DOHH2 (cell line): ENCODE measurements around the gene MYO18A.
"Not testable (repeated sequence)": the region's sequence is repeated elsewhere in the genome, so short reads cannot be mapped to it uniquely, and the experiment has no call there.

ENCODE experiments used
- H3F3A ChIP-seq: fragments of 200-600 bp; sonication (generic), shearing (Covaris generic); 2 replicates; pipeline ENCODE4 v1.6.0; 2016; ENCODE audit warnings: antibody characterized with exemption, mild to moderate bottlenecking; ENCODE audit not compliant: control insufficient read depth, insufficient read depth
- H3K27ac ChIP-seq: fragments of 200-600 bp; sonication (generic); 2 replicates; pipeline ENCODE4 v1.5.1; 2014; ENCODE audit warnings: low read depth, mild to moderate bottlenecking, low read length, moderate library complexity
- H3K27me3 ChIP-seq: fragments of 200-600 bp; sonication (generic); 2 replicates; pipeline ENCODE4 v1.6.1; 2014; ENCODE audit warnings: mild to moderate bottlenecking, low read length, mixed read lengths; ENCODE audit not compliant: control insufficient read depth
- H3K36me3 ChIP-seq: fragments of 200-600 bp; sonication (generic); 2 replicates; pipeline ENCODE4 v1.6.1; 2014; ENCODE audit warnings: mild to moderate bottlenecking, low read length, moderate library complexity, mixed read lengths; ENCODE audit not compliant: control insufficient read depth
- H3K4me1 ChIP-seq: fragments of 200-600 bp; sonication (generic); 2 replicates; pipeline ENCODE4 v1.6.1; 2014; ENCODE audit warnings: mild to moderate bottlenecking, low read length, mixed read lengths; ENCODE audit not compliant: control insufficient read depth
- H3K4me2 ChIP-seq: fragments of 200-600 bp; sonication (generic); 2 replicates; pipeline ENCODE4 v1.6.0; 2014; ENCODE audit warnings: mild to moderate bottlenecking, low read length, moderate library complexity
- H3K4me3 ChIP-seq: fragments of 200-600 bp; sonication (generic); 2 replicates; pipeline ENCODE4 v1.5.1; 2014; ENCODE audit warnings: mild to moderate bottlenecking, low read length, mixed read lengths
- H3K79me2 ChIP-seq: fragments of 200-600 bp; sonication (generic); 2 replicates; pipeline ENCODE4 v1.6.1; 2014; ENCODE audit warnings: mild to moderate bottlenecking, low read length, mixed read lengths; ENCODE audit not compliant: control insufficient read depth
- H3K9me2 ChIP-seq: fragments of 200-600 bp; sonication (generic); replicated peaks from 2 replicates; pipeline ENCODE4 v1.6.1; 2014; ENCODE audit warnings: mild to moderate bottlenecking, low read length, mixed read lengths; ENCODE audit not compliant: control insufficient read depth
- H3K9me3 ChIP-seq: fragments of 200-600 bp; sonication (generic); 2 replicates; pipeline ENCODE4 v1.6.1; 2014; ENCODE audit warnings: antibody characterized with exemption, low read length, mixed read lengths; ENCODE audit not compliant: control insufficient read depth, insufficient read depth
- H4K20me1 ChIP-seq: fragments of 200-600 bp; sonication (generic); 2 replicates; pipeline ENCODE4 v1.6.0; 2014; ENCODE audit warnings: low read depth, mild to moderate bottlenecking, antibody characterized with exemption, low read length, moderate library complexity; ENCODE audit not compliant: control insufficient read depth, insufficient read depth
- CTCF ChIP-seq: fragments of 200-600 bp; sonication (generic); IDR thresholded peaks from one replicate; pipeline ENCODE4 v1.5.1; 2014; ENCODE audit warnings: antibody characterized with exemption, mild to moderate bottlenecking, low read depth, low read length; ENCODE audit not compliant: poor library complexity, severe bottlenecking
- EZH2phosphoT487 ChIP-seq: fragments of 200-600 bp; sonication (generic); IDR thresholded peaks from 2 replicates; pipeline ENCODE4 v1.6.1; 2017; ENCODE audit warnings: borderline replicate concordance, mild to moderate bottlenecking, antibody characterized with exemption, low read length, moderate library complexity, mixed read lengths

The MYO18A gene

GRCh38 chr17:29180034-29180787 lies at the start of gene MYO18A:
Gene MYO18A, minus strand, starts transcription at chr17:29180398. Its CDS starts 13,458 bp downstream, at chr17:29166940.
- Histone ChIP-seq H3F3A (0 out of 2 replicates have a peak, but pooled peaks cover 2% of the 10 kb centered on the region), H3K4me2 (peak within 1 kb of the TSS; percentile 80), H3K27me3 (no peaks in the 10 kb centered on the region), H3K79me2 (peaks cover 20% of the 10 kb centered on the region), H4K20me1 (no peaks in the 10 kb centered on the region), H3K4me3 (peak within 1 kb of the TSS; percentile 68), H3K36me3 (no peaks in the 10 kb centered on the region), H3K9me2 (no peaks in the 10 kb centered on the region), H3K9me3 (no peaks in the 10 kb centered on the region), H3K27ac (no peak within 1 kb of the TSS), H3K4me1 (peaks cover 47% of the 10 kb centered on the region)
- TF ChIP-seq CTCF, result peak; percentile 81
- no peak for TF ChIP-seq EZH2phosphoT487

GRCh38 chr17:29225396-29225795 lies 45.2 kb upstream of the MYO18A start:
- Histone ChIP-seq H3K4me2 (no peak overlapping the region), H3K27me3 (no peaks in the 10 kb centered on the region; the same call in 1 of the 2 replicates), H4K20me1 (no peaks in the 10 kb centered on the region), H3K4me3 (no peak overlapping the region), H3K9me2 (no peaks in the 10 kb centered on the region), H3K79me2 (no peaks in the 10 kb centered on the region), H3K4me1 (no peaks in the 10 kb centered on the region), H3F3A (no peaks in the 10 kb centered on the region), H3K36me3 (no peaks in the 10 kb centered on the region), H3K27ac (no peak overlapping the region), H3K9me3 (no peaks in the 10 kb centered on the region)
- TF ChIP-seq CTCF (no peak), EZH2phosphoT487 (no peak)

- not testable (repeated sequence) for H3K27me3 ChIP-seq, H3K4me3 ChIP-seq, H3K9me3 ChIP-seq, H3K9me2 ChIP-seq, H3K79me2 ChIP-seq, H3K36me3 ChIP-seq, H3K4me2 ChIP-seq, H3K27ac ChIP-seq, H3F3A ChIP-seq, H3K4me1 ChIP-seq, H4K20me1 ChIP-seq
Observed at GRCh38 chr17:29221338-29221737, 41.1 kb upstream of the MYO18A start.

- TF ChIP-seq EZH2phosphoT487, result no peak
- peak; percentile 99 for TF ChIP-seq CTCF
- Histone ChIP-seq H3K27ac (no peak overlapping the region), H3K4me2 (peak overlapping the region; percentile 57)
Observed at GRCh38 chr17:29219378-29220047, 39.3 kb upstream of the MYO18A start.

More at GRCh38 chr17:29219378-29220047, 39.3 kb upstream of the MYO18A start:
- no peaks in the 10 kb centered on the region for H3F3A ChIP-seq
- H3K27me3 ChIP-seq, result no peaks in the 10 kb centered on the region; the same call in none of the 2 replicates
- no peaks in the 10 kb centered on the region for H4K20me1 ChIP-seq
- H3K4me1 ChIP-seq, result peaks cover 15% of the 10 kb centered on the region
- no peaks in the 10 kb centered on the region for H3K9me3 ChIP-seq
- H3K4me3 ChIP-seq, result peak overlapping the region; percentile 37; the same call in 1 of the 2 replicates
- no peaks in the 10 kb centered on the region for H3K79me2 ChIP-seq
- H3K36me3 ChIP-seq, result no peaks in the 10 kb centered on the region
- H3K9me2 ChIP-seq, result no peaks in the 10 kb centered on the region
